HepG2 (cell line): ENCODE measurements around the gene ATF1.

ENCODE experiments used
- CREM ChIP-seq, 2 experiments: sonication (generic) in 1 of 2; formaldehyde crosslinking in 1 of 2; IDR thresholded peaks; 2 replicates each; pipeline versions ENCODE4 v1.4.0 to v1.6.1; 2016 to 2020; ENCODE audit warnings: antibody characterized with exemption in 1 of 2, mild to moderate bottlenecking in 1 of 2, missing genetic modification reagents in 1 of 2
- CTCF ChIP-seq: sonication (generic); formaldehyde crosslinking; IDR thresholded peaks from 2 replicates; pipeline ENCODE4 v1.5.0; 2020; ENCODE audit warnings: mild to moderate bottlenecking, missing genetic modification reagents, moderate library complexity
- IRX3 ChIP-seq: sonication (generic); formaldehyde crosslinking; IDR thresholded peaks from 2 replicates; pipeline ENCODE4 v1.8.1; 2023; ENCODE audit warnings: mild to moderate bottlenecking, low read depth, missing genetic modification reagents, borderline replicate concordance
- JUNB ChIP-seq: sonication (generic); formaldehyde crosslinking; IDR thresholded peaks from 2 replicates; pipeline ENCODE4 v1.8.0; 2022; ENCODE audit warnings: missing genetic modification reagents, mild to moderate bottlenecking, borderline replicate concordance
- JUND ChIP-seq: sonication (generic); formaldehyde crosslinking; IDR thresholded peaks from 2 replicates; pipeline ENCODE4 v1.8.0; 2022; ENCODE audit warnings: mild to moderate bottlenecking, missing genetic modification reagents
- MTA3 ChIP-seq: sonication (generic); formaldehyde crosslinking; IDR thresholded peaks from 2 replicates; pipeline ENCODE4 v1.4.0; 2020; ENCODE audit warnings: missing genetic modification reagents
- MXI1 ChIP-seq: IDR thresholded peaks from 3 replicates; pipeline ENCODE4 v1.6.1; 2012; ENCODE audit warnings: low read depth, low read length, inconsistent platforms, borderline replicate concordance
- NFIC ChIP-seq: IDR thresholded peaks from 2 replicates; pipeline ENCODE4 v1.6.1; 2012; ENCODE audit warnings: mild to moderate bottlenecking, low read length, inconsistent platforms
- POLR2A ChIP-seq, 2 experiments: IDR thresholded peaks; 2 replicates each; pipeline ENCODE4 v1.6.1; 2011; ENCODE audit warnings: low read depth in 2 of 2, low read length in 2 of 2, mild to moderate bottlenecking in 1 of 2, moderate library complexity in 1 of 2; ENCODE audit not compliant: insufficient read depth in 1 of 2
- ZNF251 ChIP-seq: sonication (generic); formaldehyde crosslinking; IDR thresholded peaks from 2 replicates; pipeline ENCODE4 v1.9.0; 2021; ENCODE audit warnings: mild to moderate bottlenecking, missing genetic modification reagents
- ZNF280D ChIP-seq: sonication (generic); formaldehyde crosslinking; IDR thresholded peaks from 2 replicates; pipeline ENCODE4 v1.5.1; 2020; ENCODE audit warnings: mild to moderate bottlenecking, missing genetic modification reagents
- ZNF570 ChIP-seq: sonication (generic); formaldehyde crosslinking; IDR thresholded peaks from 2 replicates; pipeline ENCODE4 v1.4.0; 2020; ENCODE audit warnings: mild to moderate bottlenecking, missing genetic modification reagents, borderline replicate concordance
- ZNF652 ChIP-seq: IDR thresholded peaks from 2 replicates; pipeline ENCODE4 v1.6.1; 2016; ENCODE audit warnings: low read depth, borderline replicate concordance

DNA sequence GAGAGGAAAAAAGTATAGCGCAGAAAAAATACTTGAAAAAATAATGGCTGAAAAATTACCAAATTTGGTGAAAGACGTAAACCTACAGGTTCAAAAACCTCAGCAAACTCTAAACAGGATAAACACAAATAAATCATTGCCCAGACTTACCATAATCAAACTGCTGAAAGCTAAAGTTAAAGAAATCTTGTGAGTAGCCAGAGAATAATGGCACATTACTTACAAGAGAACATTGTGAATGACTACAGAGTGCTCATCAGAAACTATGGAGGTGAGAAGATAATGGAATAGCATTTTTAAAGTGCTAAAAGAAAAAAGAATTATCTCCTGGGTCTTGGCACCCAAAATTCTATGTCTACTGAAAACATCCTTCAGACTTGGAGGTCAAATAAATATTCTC, 36.0 kb downstream of the ATF1 start:
- TF ChIP-seq CTCF (no peak), IRX3 (CRISPR knock-in tag) (no peak), ZNF570 (no peak), ZNF251 (CRISPR knock-in tag) (no peak), ZNF652 (CRISPR knock-in tag) (no peak), CREM (IDR thresholded peaks at IDR 0.05) (no peak), CREM (CRISPR knock-in tag; IDR thresholded peaks at IDR 0.05) (no peak), POLR2A (IDR thresholded peaks at IDR 0.05; ENCODE audit: insufficient read depth in 1 of 2, low read depth in 2 of 2, low read length in 2 of 2) (no peak), ZNF280D (CRISPR knock-in tag) (no peak), MXI1 (no peak), MTA3 (no peak), NFIC (no peak), JUND (CRISPR knock-in tag) (no peak), JUNB (CRISPR knock-in tag) (no peak)
